ENCODE results near the gene MXD3.

The MXD3 gene

GRCh38 chr5:177314376-177315342 is 3.0 kb upstream of the MXD3 start:
- H3K27ac ChIP-seq (ENCODE audit: low read length) = no peak overlapping the region
- no peaks in the 10 kb centered on the region for H3K27me3 ChIP-seq (ENCODE audit: control insufficient read depth, insufficient read depth, low read length)
- H3K36me3 ChIP-seq (ENCODE audit: control insufficient read depth, low read depth, low read length) = no peaks in the 10 kb centered on the region
- H3K4me1 ChIP-seq (ENCODE audit: control insufficient read depth, low read depth, low read length) = peaks cover 4% of the 10 kb centered on the region
- H3K9ac ChIP-seq (ENCODE audit: low read length) = no peak overlapping the region
- no peak overlapping the region for H3K4me3 ChIP-seq (ENCODE audit: low read length)
- no peaks in the 10 kb centered on the region for H3K9me3 ChIP-seq (ENCODE audit: control insufficient read depth, low read depth, low read length)

DNA sequence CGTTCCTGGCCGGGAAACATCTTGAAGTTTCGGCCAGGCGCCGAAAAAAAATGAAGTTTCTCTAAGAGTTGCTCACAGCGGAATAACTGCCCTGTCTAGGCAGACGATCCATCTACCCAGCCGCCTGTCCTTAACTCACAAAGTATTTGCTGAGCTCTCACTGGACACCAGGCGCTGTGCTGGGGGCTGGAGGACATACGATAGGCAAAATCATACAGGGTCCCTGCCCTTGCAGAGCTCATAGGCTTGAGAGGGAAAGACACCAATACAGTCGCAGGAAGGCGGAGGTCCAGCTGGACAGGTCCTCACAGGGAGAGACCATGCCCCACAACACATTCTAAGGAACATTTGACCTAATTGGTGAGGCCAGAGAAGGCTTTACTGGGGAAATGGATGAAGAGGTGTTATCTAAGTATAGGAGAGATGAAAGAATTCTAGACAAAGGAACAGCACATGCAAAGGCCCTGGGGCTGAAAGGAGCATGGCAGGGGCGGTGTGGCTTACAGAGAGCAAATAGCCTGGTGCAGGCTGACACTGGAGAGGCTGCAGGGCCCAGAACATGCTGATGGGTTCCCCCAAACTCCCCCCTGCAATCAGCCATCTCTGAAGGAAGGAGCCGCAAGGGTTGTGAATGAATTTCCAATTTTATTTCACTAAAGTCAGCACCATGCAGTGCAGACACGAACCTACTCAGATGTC is 2.0 kb upstream of the MXD3 start:
- Histone ChIP-seq H3K27me3 (ENCODE audit: control insufficient read depth, insufficient read depth, low read length) (no peaks in the 10 kb centered on the region), H3K4me3 (ENCODE audit: low read length) (no peak overlapping the region), H3K27ac (ENCODE audit: low read length) (no peak overlapping the region), H3K36me3 (ENCODE audit: control insufficient read depth, low read depth, low read length) (no peaks in the 10 kb centered on the region), H3K9me3 (ENCODE audit: control insufficient read depth, low read depth, low read length) (no peaks in the 10 kb centered on the region), H3K9ac (ENCODE audit: low read length) (no peak overlapping the region), H3K4me1 (ENCODE audit: control insufficient read depth, low read depth, low read length) (peaks cover 4% of the 10 kb centered on the region)

DNA sequence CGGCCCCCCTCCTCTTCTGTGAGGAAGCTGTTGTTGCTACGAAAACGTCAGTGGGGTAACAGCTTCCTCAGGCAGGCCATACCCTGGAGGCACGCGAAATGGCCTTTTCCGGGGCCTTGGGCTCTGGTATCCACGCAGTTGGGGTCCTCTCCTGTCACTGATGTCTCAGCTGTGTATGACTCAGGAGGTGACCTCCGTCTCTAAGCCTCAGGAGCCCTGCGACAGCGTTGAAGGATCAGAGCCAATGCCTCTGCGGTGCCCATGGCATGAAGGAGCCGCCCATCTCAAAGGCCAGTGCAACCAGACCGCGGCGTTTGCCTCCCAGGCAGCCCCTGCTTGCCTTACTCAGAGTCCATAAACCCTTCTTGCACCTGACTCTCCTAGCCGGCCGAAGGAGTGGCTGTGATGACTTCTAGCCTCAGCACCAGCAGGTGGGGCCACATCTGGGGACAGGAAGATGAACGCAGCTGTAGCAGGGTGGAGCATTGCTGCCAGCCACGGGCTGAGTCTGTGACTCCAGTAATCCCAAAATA is 1.0 kb upstream of the MXD3 start:
- Histone ChIP-seq H3K27ac (ENCODE audit: low read length) (no peak overlapping the region), H3K9me3 (ENCODE audit: control insufficient read depth, low read depth, low read length) (no peaks in the 10 kb centered on the region), H3K36me3 (ENCODE audit: control insufficient read depth, low read depth, low read length) (no peaks in the 10 kb centered on the region), H3K27me3 (ENCODE audit: control insufficient read depth, insufficient read depth, low read length) (no peaks in the 10 kb centered on the region), H3K9ac (ENCODE audit: low read length) (peak overlapping the region; percentile 69), H3K4me3 (ENCODE audit: low read length) (peak overlapping the region; percentile 82), H3K4me1 (ENCODE audit: control insufficient read depth, low read depth, low read length) (peaks cover 4% of the 10 kb centered on the region)

DNA sequence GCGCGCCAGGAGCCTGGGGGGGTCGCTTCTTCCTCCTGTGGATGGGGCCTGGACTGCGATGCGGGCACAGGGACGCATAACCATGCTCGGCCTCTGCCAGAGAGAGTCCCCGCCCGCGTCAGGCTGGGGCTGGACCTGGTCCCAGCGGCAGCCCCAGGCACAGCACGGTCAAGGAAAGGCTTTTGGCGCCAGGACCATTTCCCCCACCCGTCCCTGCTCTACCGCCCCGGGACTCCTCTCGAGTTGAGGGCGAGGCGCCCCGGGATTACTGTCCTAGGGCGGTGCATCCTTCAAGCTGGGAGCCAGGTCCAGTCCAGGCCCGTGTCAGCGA is 341 bp downstream of the MXD3 start:
- no peak overlapping the region for H3K27ac ChIP-seq (ENCODE audit: low read length)
- peak overlapping the region; percentile 86 for H3K9ac ChIP-seq (ENCODE audit: low read length)
- peaks cover 7% of the 10 kb centered on the region for H3K36me3 ChIP-seq (ENCODE audit: control insufficient read depth, low read depth, low read length)
- H3K4me1 ChIP-seq (ENCODE audit: control insufficient read depth, low read depth, low read length) = peaks cover 4% of the 10 kb centered on the region
- H3K4me3 ChIP-seq (ENCODE audit: low read length) = peak overlapping the region; percentile 82
- H3K9me3 ChIP-seq (ENCODE audit: control insufficient read depth, low read depth, low read length) = no peaks in the 10 kb centered on the region
- H3K27me3 ChIP-seq (ENCODE audit: control insufficient read depth, insufficient read depth, low read length) = no peaks in the 10 kb centered on the region

- no peak overlapping the region for H3K9ac ChIP-seq (ENCODE audit: low read length)
- peaks cover 11% of the 10 kb centered on the region for H3K36me3 ChIP-seq (ENCODE audit: control insufficient read depth, low read depth, low read length)
- H3K4me1 ChIP-seq (ENCODE audit: control insufficient read depth, low read depth, low read length) = peaks cover 4% of the 10 kb centered on the region
- no peaks in the 10 kb centered on the region for H3K9me3 ChIP-seq (ENCODE audit: control insufficient read depth, low read depth, low read length)
- H3K27ac ChIP-seq (ENCODE audit: low read length) = no peak overlapping the region
- peak overlapping the region; percentile 82 for H3K4me3 ChIP-seq (ENCODE audit: low read length)
- H3K27me3 ChIP-seq (ENCODE audit: control insufficient read depth, insufficient read depth, low read length) = no peaks in the 10 kb centered on the region
Observed at GRCh38 chr5:177310757-177311391, 824 bp downstream of the MXD3 start.

GRCh38 chr5:177310332-177310731 is 1.4 kb downstream of the MXD3 start:
- peaks cover 17% of the 10 kb centered on the region for H3K36me3 ChIP-seq (ENCODE audit: control insufficient read depth, low read depth, low read length)
- H3K9ac ChIP-seq (ENCODE audit: low read length) = no peak overlapping the region
- H3K27ac ChIP-seq (ENCODE audit: low read length) = no peak overlapping the region
- peaks cover 4% of the 10 kb centered on the region for H3K4me1 ChIP-seq (ENCODE audit: control insufficient read depth, low read depth, low read length)
- no peak overlapping the region for H3K4me3 ChIP-seq (ENCODE audit: low read length)
- H3K9me3 ChIP-seq (ENCODE audit: control insufficient read depth, low read depth, low read length) = no peaks in the 10 kb centered on the region
- H3K27me3 ChIP-seq (ENCODE audit: control insufficient read depth, insufficient read depth, low read length) = no peaks in the 10 kb centered on the region

GRCh38 chr5:177309351-177310191 is 2.1 kb downstream of the MXD3 start:
- Histone ChIP-seq H3K9ac (ENCODE audit: low read length) (no peak overlapping the region), H3K36me3 (ENCODE audit: control insufficient read depth, low read depth, low read length) (peaks cover 22% of the 10 kb centered on the region)

GRCh38 chr5:177308740-177309139 is 3.0 kb downstream of the MXD3 start:
- H3K4me3 ChIP-seq (ENCODE audit: low read length) = no peak overlapping the region
- no peaks in the 10 kb centered on the region for H3K9me3 ChIP-seq (ENCODE audit: control insufficient read depth, low read depth, low read length)
- no peaks in the 10 kb centered on the region for H3K27me3 ChIP-seq (ENCODE audit: control insufficient read depth, insufficient read depth, low read length)
- peaks cover 22% of the 10 kb centered on the region for H3K36me3 ChIP-seq (ENCODE audit: control insufficient read depth, low read depth, low read length)
- no peak overlapping the region for H3K27ac ChIP-seq (ENCODE audit: low read length)
- no peak overlapping the region for H3K9ac ChIP-seq (ENCODE audit: low read length)
- peaks cover 10% of the 10 kb centered on the region for H3K4me1 ChIP-seq (ENCODE audit: control insufficient read depth, low read depth, low read length)

More at GRCh38 chr5:177309351-177310191, 2.1 kb downstream of the MXD3 start:
- Histone ChIP-seq H3K27ac (ENCODE audit: low read length) (no peak overlapping the region), H3K4me1 (ENCODE audit: control insufficient read depth, low read depth, low read length) (peaks cover 8% of the 10 kb centered on the region), H3K9me3 (ENCODE audit: control insufficient read depth, low read depth, low read length) (no peaks in the 10 kb centered on the region), H3K4me3 (ENCODE audit: low read length) (no peak overlapping the region), H3K27me3 (ENCODE audit: control insufficient read depth, insufficient read depth, low read length) (no peaks in the 10 kb centered on the region)

DNA sequence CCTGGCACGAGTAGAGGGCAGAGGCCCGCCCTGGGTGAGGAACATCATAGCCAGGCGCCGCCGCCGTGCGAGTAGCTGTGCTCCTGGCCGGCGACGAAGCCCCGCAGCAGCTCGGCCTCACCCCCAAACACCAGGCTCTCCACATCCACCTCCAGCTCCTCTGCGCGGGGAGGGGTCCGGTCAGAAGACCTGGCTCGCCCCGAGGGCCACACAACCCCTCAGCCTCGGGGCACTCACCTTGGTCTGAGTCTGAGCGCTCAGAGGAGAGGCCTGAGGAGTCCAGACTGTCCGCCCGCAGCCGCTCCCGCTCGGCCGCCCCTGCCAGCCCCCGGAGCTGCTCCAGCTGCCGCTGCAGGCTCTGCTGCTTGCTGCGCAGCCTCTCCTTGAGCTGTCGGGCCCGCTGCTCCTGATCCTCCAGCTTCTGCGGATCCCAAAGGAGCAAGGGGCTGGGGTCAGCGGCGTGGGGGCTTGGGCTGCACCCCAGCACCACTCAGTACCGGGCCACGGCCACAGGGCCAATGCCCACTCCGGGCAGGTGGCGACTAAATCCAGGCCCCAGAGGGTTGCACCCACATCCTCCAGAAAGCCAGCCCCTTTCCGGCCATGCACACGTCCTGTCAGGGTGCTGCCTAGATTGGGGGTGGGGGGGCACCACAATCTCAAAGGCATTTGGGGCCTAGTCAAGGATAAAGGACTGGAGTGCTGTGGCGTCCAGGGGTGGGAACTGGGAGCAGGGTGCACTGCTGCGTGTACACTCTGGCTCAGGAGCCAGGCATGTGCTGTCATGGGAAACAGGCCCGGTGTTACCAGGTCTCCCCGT is 3.9 kb downstream of the MXD3 start:
- Histone ChIP-seq H3K27me3 (ENCODE audit: control insufficient read depth, insufficient read depth, low read length) (no peaks in the 10 kb centered on the region), H3K27ac (ENCODE audit: low read length) (no peak overlapping the region), H3K9ac (ENCODE audit: low read length) (no peak overlapping the region), H3K9me3 (ENCODE audit: control insufficient read depth, low read depth, low read length) (no peaks in the 10 kb centered on the region), H3K4me3 (ENCODE audit: low read length) (no peak overlapping the region), H3K36me3 (ENCODE audit: control insufficient read depth, low read depth, low read length) (peaks cover 22% of the 10 kb centered on the region), H3K4me1 (ENCODE audit: control insufficient read depth, low read depth, low read length) (peaks cover 10% of the 10 kb centered on the region)
